Measurements from ENCODE around the gene COL23A1.

GRCh38 chr5:178223828-178224335 is 366.3 kb downstream of the COL23A1 start:
- TF ChIP-seq POLR2A (IDR thresholded peaks at IDR 0.05; ENCODE audit: low read length) (no peak), GATA1 (IDR thresholded peaks at IDR 0.05; ENCODE audit: low read depth, low read length) (no peak)
